Right lobe of liver (tissue), 4 donors: ENCODE measurements around the gene COX7B.

Source experiments
- POLR2A ChIP-seq: fragments of 450-650 bp; IDR thresholded peaks from one replicate; pipeline ENCODE4 v1.6.1; 2017; ENCODE audit warnings: antibody characterized with exemption, mild to moderate bottlenecking
- TF ChIP-seq, protein P1 (sequence below), 4 donors: fragments of 200-600 bp in 3 of 4; fragments of 450-650 bp in 1 of 4; IDR thresholded peaks; one replicate each; pipeline versions ENCODE4 v1.5.1 to v1.8.0; 2016 to 2022; ENCODE audit warnings: antibody characterized with exemption in 4 of 4, mild to moderate bottlenecking in 2 of 4
- donor health status: DM: no; HTN: no; CAD: no.
- donor health status: DM: no; HTN: no; CAD: no.
- donor health status: DM: no; HTN: yes; CAD: no.

DNA sequence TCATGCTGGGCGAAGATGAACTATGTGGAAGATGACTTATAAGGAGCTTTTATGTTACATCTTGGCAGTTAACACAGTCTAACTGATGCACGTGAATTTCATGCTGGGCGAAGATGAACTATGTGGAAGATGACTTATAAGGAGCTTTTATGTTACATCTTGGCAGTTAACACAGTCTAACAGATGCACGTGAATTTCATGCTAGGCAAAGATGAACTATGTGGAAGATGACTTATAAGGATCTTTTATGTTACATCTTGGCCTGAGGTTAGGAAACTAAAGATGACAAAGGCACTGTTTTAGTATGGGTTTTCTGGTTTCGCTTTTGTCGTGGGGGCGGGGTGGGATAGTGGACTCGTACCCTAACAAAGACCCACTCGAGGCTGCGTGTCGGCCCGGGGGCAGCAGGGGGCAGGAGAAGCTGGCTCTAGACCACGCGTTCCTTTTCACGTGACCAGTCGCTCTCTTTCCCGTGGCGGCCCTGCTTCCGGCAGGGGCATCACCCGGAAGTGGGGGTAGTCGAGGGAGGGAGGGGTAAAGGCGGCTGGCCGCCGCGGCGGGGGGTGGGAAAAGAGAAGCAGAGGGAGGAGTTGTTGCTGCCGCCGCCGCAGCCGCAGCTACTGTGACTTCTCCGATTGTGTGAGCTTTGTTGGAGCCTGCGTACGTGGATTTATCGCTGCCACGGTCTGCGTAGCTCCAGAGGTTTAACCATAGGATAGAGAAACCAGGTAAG lies 11.0 kb downstream of the COX7B start, which contains the start of gene ATP7A:
- TF ChIP-seq, protein P1, sequence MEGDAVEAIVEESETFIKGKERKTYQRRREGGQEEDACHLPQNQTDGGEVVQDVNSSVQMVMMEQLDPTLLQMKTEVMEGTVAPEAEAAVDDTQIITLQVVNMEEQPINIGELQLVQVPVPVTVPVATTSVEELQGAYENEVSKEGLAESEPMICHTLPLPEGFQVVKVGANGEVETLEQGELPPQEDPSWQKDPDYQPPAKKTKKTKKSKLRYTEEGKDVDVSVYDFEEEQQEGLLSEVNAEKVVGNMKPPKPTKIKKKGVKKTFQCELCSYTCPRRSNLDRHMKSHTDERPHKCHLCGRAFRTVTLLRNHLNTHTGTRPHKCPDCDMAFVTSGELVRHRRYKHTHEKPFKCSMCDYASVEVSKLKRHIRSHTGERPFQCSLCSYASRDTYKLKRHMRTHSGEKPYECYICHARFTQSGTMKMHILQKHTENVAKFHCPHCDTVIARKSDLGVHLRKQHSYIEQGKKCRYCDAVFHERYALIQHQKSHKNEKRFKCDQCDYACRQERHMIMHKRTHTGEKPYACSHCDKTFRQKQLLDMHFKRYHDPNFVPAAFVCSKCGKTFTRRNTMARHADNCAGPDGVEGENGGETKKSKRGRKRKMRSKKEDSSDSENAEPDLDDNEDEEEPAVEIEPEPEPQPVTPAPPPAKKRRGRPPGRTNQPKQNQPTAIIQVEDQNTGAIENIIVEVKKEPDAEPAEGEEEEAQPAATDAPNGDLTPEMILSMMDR (IDR thresholded peaks at IDR 0.05) = peak; percentile 34 to 51 (median 39)
- TF ChIP-seq POLR2A = peak; percentile 28
